Skeletal muscle tissue (tissue), 4 donors: Measurements from ENCODE around the gene PRSS27. TPM values are rescaled to one million over a fixed set of nuclear protein-coding genes. Genes with fewer than 3 reads are reported as not detected.

Experiments used
- H3K27ac ChIP-seq: one replicate; pipeline ENCODE4 v1.7.0; 2013; ENCODE audit warnings: mild to moderate bottlenecking, low read depth, low read length, inconsistent platforms
- H3K27me3 ChIP-seq, 3 donors: one replicate each; pipeline ENCODE4 v1.7.0; 2013; ENCODE audit warnings: low read length in 3 of 3; ENCODE audit not compliant: control insufficient read depth in 3 of 3, insufficient read depth in 3 of 3
- H3K36me3 ChIP-seq, 3 donors: one replicate each; pipeline ENCODE4 v1.7.0; 2013; ENCODE audit warnings: low read length in 3 of 3; ENCODE audit not compliant: control insufficient read depth in 3 of 3, insufficient read depth in 3 of 3
- H3K4me1 ChIP-seq, 3 donors: one replicate each; pipeline ENCODE4 v1.7.0; 2013; ENCODE audit warnings: low read length in 3 of 3, mild to moderate bottlenecking in 3 of 3; ENCODE audit not compliant: control insufficient read depth in 3 of 3, insufficient read depth in 3 of 3
- H3K4me3 ChIP-seq, 3 donors: one replicate each; pipeline ENCODE4 v1.7.0; 2013; ENCODE audit warnings: low read length in 3 of 3
- H3K9ac ChIP-seq, 3 donors: one replicate each; pipeline ENCODE4 v1.7.0; 2013; ENCODE audit warnings: low read length in 3 of 3, mild to moderate bottlenecking in 3 of 3, moderate library complexity in 2 of 3, low read depth in 1 of 3
- H3K9me3 ChIP-seq, 3 donors: one replicate each; pipeline ENCODE4 v1.7.0; 2013; ENCODE audit warnings: low read length in 3 of 3; ENCODE audit not compliant: control insufficient read depth in 3 of 3
- total RNA-seq: library from RNA; depleted of rRNA; stranded (reverse); fragments of >200 nt; gene quantifications from one replicate; pipeline ENCODE4 v1.2.3, GENCODE V29; 2014
- donor health status: Osteomylitis.

PRSS27 gene
- total RNA-seq, 1 donor from 2014 or later, result not detected

GRCh38 chr16:2752035-2752849 is 32.2 kb upstream of the PRSS27 start, which contains the start of gene SRRM2:
SRRM2 (plus strand) TSS chr16:2752638; CDS start chr16:2756365, 3,727 bp downstream.
- H3K9me3 ChIP-seq, result peaks cover 0 to 2% (median 0%) of the 10 kb centered on the region in 3 donors
- H3K4me1 ChIP-seq, result peaks cover 40 to 45% (median 44%) of the 10 kb centered on the region in 3 donors
- H3K9ac ChIP-seq, result peak within 1 kb of the TSS; percentile 95 to 100 (median 100)
- H3K4me3 ChIP-seq, result peak within 1 kb of the TSS; percentile 97 to 100 (median 100)
- H3K27me3 ChIP-seq, result no peaks in the 10 kb centered on the region
- peaks cover 6 to 10% (median 8%) of the 10 kb centered on the region in 3 donors for H3K36me3 ChIP-seq
- H3K27ac ChIP-seq, result peak within 1 kb of the TSS; percentile 99

- Histone ChIP-seq H3K4me3 (peak overlapping the region; percentile 97 to 100 (median 100)), H3K4me1 (peaks cover 35 to 39% (median 38%) of the 10 kb centered on the region in 3 donors), H3K9me3 (peaks cover 0 to 2% (median 0%) of the 10 kb centered on the region in 3 donors), H3K27me3 (no peaks in the 10 kb centered on the region), H3K27ac (peak overlapping the region; percentile 99), H3K9ac (peak overlapping the region; percentile 95 to 100 (median 100)), H3K36me3 (peaks cover 3 to 10% (median 7%) of the 10 kb centered on the region in 3 donors)
Observed at GRCh38 chr16:2751577-2752034, 31.6 kb upstream of the PRSS27 start.

- Histone ChIP-seq H3K36me3 (peaks cover 0 to 10% (median 4%) of the 10 kb centered on the region in 3 donors), H3K4me3 (no peak overlapping the region), H3K4me1 (peaks cover 18 to 23% (median 22%) of the 10 kb centered on the region in 3 donors), H3K27me3 (no peaks in the 10 kb centered on the region), H3K9me3 (peaks cover 0 to 2% (median 0%) of the 10 kb centered on the region in 3 donors), H3K27ac (no peak overlapping the region), H3K9ac (no peak overlapping the region)
Observed at GRCh38 chr16:2749936-2750335, 29.9 kb upstream of the PRSS27 start.

- no peaks in the 10 kb centered on the region for H3K27me3 ChIP-seq
- peaks cover 13 to 18% (median 17%) of the 10 kb centered on the region in 3 donors for H3K4me1 ChIP-seq
- no peak overlapping the region for H3K9ac ChIP-seq
- peaks cover 0 to 2% (median 0%) of the 10 kb centered on the region in 3 donors for H3K9me3 ChIP-seq
- peaks cover 0 to 10% (median 4%) of the 10 kb centered on the region in 3 donors for H3K36me3 ChIP-seq
- H3K4me3 ChIP-seq, result no peak overlapping the region
- H3K27ac ChIP-seq, result no peak overlapping the region
Observed at GRCh38 chr16:2749476-2749875, 29.5 kb upstream of the PRSS27 start.

- no peak overlapping the region for H3K27ac ChIP-seq
- H3K4me1 ChIP-seq, result peaks cover 9 to 12% (median 12%) of the 10 kb centered on the region in 3 donors
- H3K27me3 ChIP-seq, result no peaks in the 10 kb centered on the region
Observed at GRCh38 chr16:2748757-2749455, 28.9 kb upstream of the PRSS27 start.

GRCh38 chr16:2745961-2746360 is 25.9 kb upstream of the PRSS27 start:
- peaks cover 0 to 2% (median 0%) of the 10 kb centered on the region in 3 donors for H3K27me3 ChIP-seq
- no peak overlapping the region for H3K9ac ChIP-seq
- H3K4me3 ChIP-seq, result no peak overlapping the region
- H3K27ac ChIP-seq, result no peak overlapping the region
- H3K9me3 ChIP-seq, result no peaks in the 10 kb centered on the region
- peaks cover 0 to 5% (median 4%) of the 10 kb centered on the region in 3 donors for H3K36me3 ChIP-seq
- no peaks in the 10 kb centered on the region for H3K4me1 ChIP-seq

More at GRCh38 chr16:2748757-2749455, 28.9 kb upstream of the PRSS27 start:
- H3K9me3 ChIP-seq, result peaks cover 0 to 2% (median 0%) of the 10 kb centered on the region in 3 donors
- H3K4me3 ChIP-seq, result no peak overlapping the region
- no peak overlapping the region for H3K9ac ChIP-seq
- H3K36me3 ChIP-seq, result peaks cover 0 to 10% (median 4%) of the 10 kb centered on the region in 3 donors

- H3K27me3 ChIP-seq, result peaks cover 0 to 5% (median 3%) of the 10 kb centered on the region in 3 donors
- no peaks in the 10 kb centered on the region for H3K4me1 ChIP-seq
- H3K36me3 ChIP-seq, result peaks cover 0 to 5% (median 4%) of the 10 kb centered on the region in 3 donors
- H3K9ac ChIP-seq, result no peak overlapping the region
- no peak overlapping the region for H3K4me3 ChIP-seq
- no peaks in the 10 kb centered on the region for H3K9me3 ChIP-seq
- no peak overlapping the region for H3K27ac ChIP-seq
Observed at GRCh38 chr16:2745116-2745890, 25.3 kb upstream of the PRSS27 start.

GRCh38 chr16:2744711-2745110 is 24.7 kb upstream of the PRSS27 start:
- H3K36me3 ChIP-seq, result peaks cover 0 to 4% (median 3%) of the 10 kb centered on the region in 3 donors
- no peak overlapping the region for H3K4me3 ChIP-seq
- H3K9ac ChIP-seq, result no peak overlapping the region
- H3K4me1 ChIP-seq, result no peaks in the 10 kb centered on the region
- H3K27me3 ChIP-seq, result peaks cover under 1 to 7% (median 6%) of the 10 kb centered on the region in 3 donors
- no peak overlapping the region for H3K27ac ChIP-seq
- H3K9me3 ChIP-seq, result no peaks in the 10 kb centered on the region
